Activated CD4-positive, alpha-beta T cell treated with anti-CD3 and anti-CD28 coated beads, Interleukin-2, amount 10 ng/mL, durations not matched to agents 24 days and 14 days (primary cell): ENCODE measurements around the gene MOB4. TPM values are rescaled to one million over a fixed set of nuclear protein-coding genes. Genes with fewer than 3 reads are reported as not detected.
"Not testable (repeated sequence)": the region's sequence is repeated elsewhere in the genome, so short reads cannot be mapped to it uniquely, and the experiment has no call there.

Source experiments
- DNase-seq: peaks from one replicate; pipeline ENCODE4 v3.0.0; 2022
- H3K27ac Mint-ChIP-seq: one replicate; pipeline ENCODE4 v1.8.0; 2022; ENCODE audit warnings: mild to moderate bottlenecking, mixed read lengths
- H3K27me3 Mint-ChIP-seq: one replicate; pipeline ENCODE4 v1.8.0; 2022; ENCODE audit warnings: mixed read lengths
- H3K36me3 Mint-ChIP-seq: one replicate; pipeline ENCODE4 v1.8.0; 2022; ENCODE audit warnings: low read depth, mild to moderate bottlenecking, mixed read lengths
- H3K4me1 Mint-ChIP-seq: one replicate; pipeline ENCODE4 v1.8.0; 2021; ENCODE audit warnings: mixed read lengths
- H3K4me3 Mint-ChIP-seq: one replicate; pipeline ENCODE4 v1.8.0; 2022; ENCODE audit warnings: mild to moderate bottlenecking, moderate library complexity, mixed read lengths
- H3K9me3 Mint-ChIP-seq: one replicate; pipeline ENCODE4 v1.8.0; 2021; ENCODE audit warnings: mixed read lengths
- intact Hi-C: fragments of 100-400 bp; cut with micrococcal nuclease; formaldehyde crosslinking; loops from one replicate; pipeline ENCODE4 v1.15.1; 2023
- total RNA-seq: library from RNA; stranded (reverse); gene quantifications from 2 replicates; pipeline ENCODE4 v1.2.3, GENCODE V29; 2022

The MOB4 gene
- 19.2 and 22.6 TPM in 2 replicates for total RNA-seq

- Mint-ChIP-seq H3K36me3 (peaks cover 8% of the 10 kb centered on the region), H3K4me3 (peak within 1 kb of the TSS; percentile 94)
- intact Hi-C loops = loop anchor here (1.0 to 10.0 kb wide), 6 partner anchors 16 to 259 kb away; partner anchors contain the start of genes COQ10B, HSPE1, MARS2 and SF3B1
These were observed at the start of gene MOB4 for GRCh38 chr2:197515739-197516392. Gene MOB4 (plus strand): TSS chr2:197516066. CDS start chr2:197516087, 21 bp downstream.

GRCh38 chr2:197472166-197472565 is 43.7 kb upstream of the MOB4 start:
- Mint-ChIP-seq H3K4me3 (no peak overlapping the region), H3K4me1 (peaks cover 6% of the 10 kb centered on the region), H3K27ac (peak overlapping the region; percentile 48), H3K36me3 (peaks cover 46% of the 10 kb centered on the region), H3K9me3 (no peaks in the 10 kb centered on the region), H3K27me3 (no peaks in the 10 kb centered on the region)
- DNase-seq = no peak
- intact Hi-C loops = no loop called here

More at GRCh38 chr2:197515739-197516392, at the start of gene MOB4:
- H3K27me3 Mint-ChIP-seq = no peaks in the 10 kb centered on the region
- peak; percentile 99 for DNase-seq
- H3K4me1 Mint-ChIP-seq = peaks cover 21% of the 10 kb centered on the region
- H3K27ac Mint-ChIP-seq = peak within 1 kb of the TSS; percentile 91
- H3K9me3 Mint-ChIP-seq = no peaks in the 10 kb centered on the region

GRCh38 chr2:197477797-197478196 is 38.1 kb upstream of the MOB4 start:
- Mint-ChIP-seq H3K9me3 (no peaks in the 10 kb centered on the region), H3K4me3 (no peak overlapping the region), H3K36me3 (peaks cover 57% of the 10 kb centered on the region), H3K4me1 (peaks cover under 1% of the 10 kb centered on the region), H3K27me3 (no peaks in the 10 kb centered on the region), H3K27ac (no peak overlapping the region)
- DNase-seq = no peak
- intact Hi-C loops = no loop called here

- Mint-ChIP-seq H3K4me1 (no peaks in the 10 kb centered on the region), H3K27me3 (no peaks in the 10 kb centered on the region), H3K36me3 (peaks cover 65% of the 10 kb centered on the region), H3K27ac (no peak overlapping the region), H3K9me3 (no peaks in the 10 kb centered on the region), H3K4me3 (no peak overlapping the region)
- DNase-seq = no peak
- intact Hi-C loops = no loop called here
These were observed 35.5 kb upstream of the MOB4 start for GRCh38 chr2:197480165-197481036.

GRCh38 chr2:197484248-197484647 is 31.6 kb upstream of the MOB4 start:
- intact Hi-C loops = loop anchor here (2.0 kb wide), 1 partner anchor 15 kb away; the partner anchor contains the start of gene HSPD1
- H3K27me3 Mint-ChIP-seq, H3K4me3 Mint-ChIP-seq, H3K4me1 Mint-ChIP-seq, H3K9me3 Mint-ChIP-seq, DNase-seq, H3K27ac Mint-ChIP-seq: not testable (repeated sequence)
- H3K36me3 Mint-ChIP-seq = peaks cover 78% of the 10 kb centered on the region

- H3K4me1 Mint-ChIP-seq = peaks cover 8% of the 10 kb centered on the region
- H3K9me3 Mint-ChIP-seq = no peaks in the 10 kb centered on the region
- intact Hi-C loops = no loop called here
- H3K36me3 Mint-ChIP-seq = peaks cover 82% of the 10 kb centered on the region
- no peak overlapping the region for H3K27ac Mint-ChIP-seq
- no peaks in the 10 kb centered on the region for H3K27me3 Mint-ChIP-seq
- no peak overlapping the region for H3K4me3 Mint-ChIP-seq
- DNase-seq = no peak
These were observed 29.7 kb upstream of the MOB4 start for GRCh38 chr2:197486175-197486574.

GRCh38 chr2:197487385-197487784 is 28.5 kb upstream of the MOB4 start:
- no peak overlapping the region for H3K4me3 Mint-ChIP-seq
- peaks cover 11% of the 10 kb centered on the region for H3K4me1 Mint-ChIP-seq
- H3K27ac Mint-ChIP-seq = no peak overlapping the region
- H3K9me3 Mint-ChIP-seq = no peaks in the 10 kb centered on the region
- intact Hi-C loops = no loop called here
- H3K36me3 Mint-ChIP-seq = peaks cover 86% of the 10 kb centered on the region
- DNase-seq = no peak
- no peaks in the 10 kb centered on the region for H3K27me3 Mint-ChIP-seq

GRCh38 chr2:197495433-197496134 is 20.3 kb upstream of the MOB4 start:
- no peak for DNase-seq
- intact Hi-C loops = no loop called here
- Mint-ChIP-seq H3K36me3 (peaks cover 80% of the 10 kb centered on the region), H3K4me1 (peaks cover 40% of the 10 kb centered on the region), H3K9me3 (no peaks in the 10 kb centered on the region), H3K27ac (peak overlapping the region; percentile 29), H3K27me3 (no peaks in the 10 kb centered on the region), H3K4me3 (peak overlapping the region; percentile 95)

- no peak for DNase-seq
- Mint-ChIP-seq H3K4me3 (peak overlapping the region; percentile 95), H3K36me3 (peaks cover 80% of the 10 kb centered on the region), H3K27me3 (no peaks in the 10 kb centered on the region), H3K9me3 (no peaks in the 10 kb centered on the region), H3K27ac (peak overlapping the region; percentile 26), H3K4me1 (peaks cover 39% of the 10 kb centered on the region)
- intact Hi-C loops = no loop called here
These were observed 19.2 kb upstream of the MOB4 start for GRCh38 chr2:197496695-197497094.

- no peaks in the 10 kb centered on the region for H3K27me3 Mint-ChIP-seq
- peaks cover 84% of the 10 kb centered on the region for H3K36me3 Mint-ChIP-seq
- H3K9me3 Mint-ChIP-seq = no peaks in the 10 kb centered on the region
- DNase-seq = no peak
- intact Hi-C loops = no loop called here
- H3K4me1 Mint-ChIP-seq = peaks cover 46% of the 10 kb centered on the region
- H3K27ac Mint-ChIP-seq = peak overlapping the region; percentile 72
- peak overlapping the region; percentile 95 for H3K4me3 Mint-ChIP-seq
These were observed 18.5 kb upstream of the MOB4 start for GRCh38 chr2:197497326-197497725.

GRCh38 chr2:197498235-197498936 is 17.5 kb upstream of the MOB4 start:
- H3K27ac Mint-ChIP-seq = peak overlapping the region; percentile 98
- H3K4me1 Mint-ChIP-seq = peaks cover 45% of the 10 kb centered on the region
- peak overlapping the region; percentile 95 for H3K4me3 Mint-ChIP-seq
- H3K36me3 Mint-ChIP-seq = peaks cover 83% of the 10 kb centered on the region
- intact Hi-C loops = loop anchor here (2.0 kb wide), 2 partner anchors 14 to 572 kb away; partner anchors contain the start of gene PGAP1
- no peaks in the 10 kb centered on the region for H3K27me3 Mint-ChIP-seq
- DNase-seq = no peak
- no peaks in the 10 kb centered on the region for H3K9me3 Mint-ChIP-seq

- Mint-ChIP-seq H3K27me3 (no peaks in the 10 kb centered on the region), H3K9me3 (no peaks in the 10 kb centered on the region), H3K27ac (peak overlapping the region; percentile 98), H3K4me1 (peaks cover 45% of the 10 kb centered on the region), H3K36me3 (peaks cover 84% of the 10 kb centered on the region), H3K4me3 (peak overlapping the region; percentile 95)
- DNase-seq = peak; percentile 87
- intact Hi-C loops = loop anchor here (2.0 kb wide), 2 partner anchors 14 to 572 kb away; partner anchors contain the start of gene PGAP1
These were observed 16.8 kb upstream of the MOB4 start for GRCh38 chr2:197498937-197499593.
